Bronchial epithelial cell (primary cell): Measurements from ENCODE around the gene SPC24. TPM values are rescaled to one million over a fixed set of nuclear protein-coding genes. Genes with fewer than 3 reads are reported as not detected.
A peak's percentile ranks its signal among the peaks of the same experiment; 100 is the strongest.
"Not testable (repeated sequence)": the region's sequence is repeated elsewhere in the genome, so short reads cannot be mapped to it uniquely, and the experiment has no call there.

ENCODE experiments used
- DNase-seq: peaks from one replicate; pipeline ENCODE4 v3.0.0-alpha.2; 2010; ENCODE audit warnings: low read depth
- FAIRE-seq: peaks from 2 replicates; lab custom pipeline; 2011; peaks lifted over from hg19 to GRCh38; lab: Jason Lieb, UNC
- H3K27me3 ChIP-seq: 2 replicates; pipeline ENCODE4 v1.5.1; 2011; ENCODE audit warnings: low read length; ENCODE audit not compliant: control insufficient read depth, insufficient read depth
- H3K36me3 ChIP-seq: 2 replicates; pipeline ENCODE4 v1.5.1; 2011; ENCODE audit warnings: low read length; ENCODE audit not compliant: control insufficient read depth, insufficient read depth
- H3K4me3 ChIP-seq: 2 replicates; pipeline ENCODE4 v1.5.1; 2011; ENCODE audit warnings: mild to moderate bottlenecking, low read depth, low read length, control low read depth
- total RNA-seq: library from RNA; depleted of rRNA; stranded (reverse); fragments of >200 nt; gene quantifications from 2 replicates; pipeline ENCODE4 v1.2.1, GENCODE V29; 2014
- TF ChIP-seq, protein P1 (sequence below): IDR thresholded peaks from 2 replicates; pipeline ENCODE4 v1.5.1; 2011; ENCODE audit warnings: mild to moderate bottlenecking, moderate library complexity, low read length, control low read depth, inconsistent platforms; ENCODE audit not compliant: insufficient read depth, severe bottlenecking

The SPC24 gene
- total RNA-seq, 1 donor from 2014 or later, result 1.6 TPM

GRCh38 chr19:11141937-11142527 lies 13.6 kb downstream of the SPC24 start:
- DNase-seq (no peak), FAIRE-seq (no peak)
- TF ChIP-seq, protein P1, sequence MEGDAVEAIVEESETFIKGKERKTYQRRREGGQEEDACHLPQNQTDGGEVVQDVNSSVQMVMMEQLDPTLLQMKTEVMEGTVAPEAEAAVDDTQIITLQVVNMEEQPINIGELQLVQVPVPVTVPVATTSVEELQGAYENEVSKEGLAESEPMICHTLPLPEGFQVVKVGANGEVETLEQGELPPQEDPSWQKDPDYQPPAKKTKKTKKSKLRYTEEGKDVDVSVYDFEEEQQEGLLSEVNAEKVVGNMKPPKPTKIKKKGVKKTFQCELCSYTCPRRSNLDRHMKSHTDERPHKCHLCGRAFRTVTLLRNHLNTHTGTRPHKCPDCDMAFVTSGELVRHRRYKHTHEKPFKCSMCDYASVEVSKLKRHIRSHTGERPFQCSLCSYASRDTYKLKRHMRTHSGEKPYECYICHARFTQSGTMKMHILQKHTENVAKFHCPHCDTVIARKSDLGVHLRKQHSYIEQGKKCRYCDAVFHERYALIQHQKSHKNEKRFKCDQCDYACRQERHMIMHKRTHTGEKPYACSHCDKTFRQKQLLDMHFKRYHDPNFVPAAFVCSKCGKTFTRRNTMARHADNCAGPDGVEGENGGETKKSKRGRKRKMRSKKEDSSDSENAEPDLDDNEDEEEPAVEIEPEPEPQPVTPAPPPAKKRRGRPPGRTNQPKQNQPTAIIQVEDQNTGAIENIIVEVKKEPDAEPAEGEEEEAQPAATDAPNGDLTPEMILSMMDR, result peak; percentile 21
- no peaks in the 10 kb centered on the region for H3K36me3 ChIP-seq
- H3K27me3 ChIP-seq, result no peaks in the 10 kb centered on the region
- no peak overlapping the region for H3K4me3 ChIP-seq

DNA sequence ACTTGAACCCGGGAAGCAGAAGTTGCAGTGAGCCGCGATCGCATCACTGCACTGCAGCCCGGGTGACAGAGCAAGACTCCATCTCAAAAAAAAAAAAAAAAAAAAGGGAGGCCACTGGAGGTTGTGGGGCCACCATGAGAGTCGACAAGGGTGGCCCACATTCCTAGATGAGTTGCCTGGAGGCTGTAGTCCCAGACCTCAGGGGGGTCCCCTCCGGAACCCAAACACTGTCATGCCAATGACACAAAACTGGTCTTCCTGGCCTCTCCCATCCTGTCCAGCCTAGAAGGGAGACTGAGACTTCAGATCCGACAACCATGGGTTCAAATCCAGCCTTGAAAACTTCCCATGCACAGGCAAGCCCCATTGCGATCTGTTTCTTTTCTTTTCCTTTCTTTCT lies 14.7 kb downstream of the SPC24 start:
- no peaks in the 10 kb centered on the region for H3K27me3 ChIP-seq
- FAIRE-seq (no peak), DNase-seq (no peak)
- H3K36me3 ChIP-seq, result no peaks in the 10 kb centered on the region
- TF ChIP-seq, protein P1, result no peak
- no peak overlapping the region for H3K4me3 ChIP-seq

DNA sequence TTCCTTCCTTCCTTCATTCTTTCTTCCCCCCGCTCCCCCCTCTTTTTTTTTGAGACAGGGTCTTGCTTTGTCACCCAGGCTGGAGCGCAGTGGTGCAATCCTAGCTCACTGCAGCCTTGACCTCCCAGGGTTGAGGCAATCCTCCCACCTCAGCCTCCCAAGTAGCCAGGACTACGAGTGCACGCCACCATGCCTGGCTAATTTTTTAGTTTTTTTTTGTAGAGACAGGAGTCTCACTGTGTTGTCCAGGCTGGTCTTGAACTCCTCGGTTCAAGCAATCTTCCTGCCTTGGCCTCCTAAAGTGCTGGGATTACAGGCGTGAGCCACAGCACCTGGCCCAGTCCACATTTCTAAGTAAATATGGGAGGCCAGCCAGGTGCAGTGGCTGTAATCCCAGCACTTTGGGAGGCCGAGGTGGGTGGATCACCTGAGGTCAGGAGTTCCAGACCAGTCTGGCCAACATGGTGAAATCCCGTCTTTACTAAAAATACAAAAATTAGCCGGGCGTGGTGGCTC lies 15.5 kb downstream of the SPC24 start:
- not testable (repeated sequence) for DNase-seq, FAIRE-seq, H3K27me3 ChIP-seq, H3K36me3 ChIP-seq, H3K4me3 ChIP-seq

GRCh38 chr19:11138601-11139300 lies 16.8 kb downstream of the SPC24 start:
- TF ChIP-seq, protein P1, result no peak
- FAIRE-seq, result no peak
- Histone ChIP-seq H3K4me3 (no peak overlapping the region), H3K36me3 (no peaks in the 10 kb centered on the region), H3K27me3 (no peaks in the 10 kb centered on the region)
- DNase-seq, result peak; percentile 56

- Histone ChIP-seq H3K4me3 (no peak overlapping the region), H3K36me3 (no peaks in the 10 kb centered on the region), H3K27me3 (no peaks in the 10 kb centered on the region)
- TF ChIP-seq, protein P1, result peak; percentile 81
- DNase-seq (peak; percentile 74), FAIRE-seq (no peak)
Observed at GRCh38 chr19:11137542-11138384, 17.8 kb downstream of the SPC24 start.
